GM12878 (cell line): ENCODE results near the gene FAM83D.

ENCODE experiments used
- CBX5 ChIP-seq: sonication (generic); IDR thresholded peaks from 2 replicates; pipeline ENCODE4 v1.6.1; 2016; ENCODE audit warnings: low read depth, moderate library complexity, mild to moderate bottlenecking, inconsistent platforms
- CHD1 ChIP-seq: IDR thresholded peaks from 2 replicates; pipeline ENCODE4 v1.6.1; 2012; ENCODE audit warnings: low read depth, low read length, improper control_type of control experiment
- EZH2 ChIP-seq: IDR thresholded peaks from 2 replicates; pipeline ENCODE4 v1.6.1; 2012; ENCODE audit warnings: low read depth, mild to moderate bottlenecking, control low read depth, inconsistent platforms, low read length, borderline replicate concordance; ENCODE audit not compliant: control insufficient read depth
- NR2C1 ChIP-seq: fragments of 450-650 bp; IDR thresholded peaks from 2 replicates; pipeline ENCODE4 v1.6.1; 2017; ENCODE audit warnings: antibody characterized with exemption, mild to moderate bottlenecking, moderate library complexity
- POLR2A ChIP-seq: IDR thresholded peaks from 2 replicates; pipeline ENCODE4 v1.6.1; 2011; ENCODE audit warnings: low read depth, mild to moderate bottlenecking, low read length
- STAT1 ChIP-seq: fragments of 450-650 bp; conservative IDR thresholded peaks from 2 replicates; pipeline ENCODE4 v1.6.1; 2014; ENCODE audit warnings: antibody characterized with exemption, mild to moderate bottlenecking
- ZSCAN29 ChIP-seq: fragments of 450-650 bp; IDR thresholded peaks from 2 replicates; pipeline ENCODE4 v1.6.1; 2017; ENCODE audit warnings: mild to moderate bottlenecking, moderate library complexity
- ZZZ3 ChIP-seq: IDR thresholded peaks from 2 replicates; pipeline ENCODE4 v1.6.1; 2011; ENCODE audit warnings: low read depth; ENCODE audit not compliant: control insufficient read depth, insufficient read length
- TF ChIP-seq, protein P1 (sequence below), 3 experiments: IDR thresholded peaks in 2 of 3; conservative IDR thresholded peaks in 1 of 3; 2 replicates each; pipeline ENCODE4 v1.5.1; 2011; ENCODE audit warnings: low read depth in 3 of 3, low read length in 3 of 3, mild to moderate bottlenecking in 3 of 3, control low read depth in 2 of 3, moderate library complexity in 2 of 3, inconsistent platforms in 1 of 3, mixed read lengths in 1 of 3; ENCODE audit not compliant: control insufficient read depth in 2 of 3, insufficient read depth in 1 of 3; ENCODE audit errors: extremely low read depth in 1 of 3

DNA sequence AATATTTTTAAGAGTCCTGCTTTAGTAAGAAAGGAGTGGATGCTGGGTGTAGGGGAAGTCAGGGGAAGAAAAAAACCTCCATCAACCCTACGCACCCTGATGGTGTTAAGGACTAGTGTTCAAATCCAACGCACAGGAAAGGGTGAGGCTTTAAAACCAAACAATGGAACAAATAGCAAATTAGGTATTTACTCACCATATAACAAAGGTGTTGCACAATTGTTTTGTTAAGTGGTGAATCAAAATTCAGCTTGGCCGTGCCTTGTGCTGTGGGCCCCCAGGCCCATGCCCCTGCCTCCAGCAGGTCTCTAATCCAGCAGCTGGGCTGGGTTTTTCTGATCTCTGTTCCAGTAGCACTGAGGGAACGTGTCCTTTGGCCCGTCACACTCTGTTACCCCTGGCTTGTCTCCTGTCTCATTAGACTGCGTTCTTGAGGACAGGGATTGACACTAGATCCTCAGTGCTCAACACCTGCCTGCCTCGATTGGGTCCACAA, 11.8 kb downstream of the FAM83D start:
- TF ChIP-seq, protein P1, sequence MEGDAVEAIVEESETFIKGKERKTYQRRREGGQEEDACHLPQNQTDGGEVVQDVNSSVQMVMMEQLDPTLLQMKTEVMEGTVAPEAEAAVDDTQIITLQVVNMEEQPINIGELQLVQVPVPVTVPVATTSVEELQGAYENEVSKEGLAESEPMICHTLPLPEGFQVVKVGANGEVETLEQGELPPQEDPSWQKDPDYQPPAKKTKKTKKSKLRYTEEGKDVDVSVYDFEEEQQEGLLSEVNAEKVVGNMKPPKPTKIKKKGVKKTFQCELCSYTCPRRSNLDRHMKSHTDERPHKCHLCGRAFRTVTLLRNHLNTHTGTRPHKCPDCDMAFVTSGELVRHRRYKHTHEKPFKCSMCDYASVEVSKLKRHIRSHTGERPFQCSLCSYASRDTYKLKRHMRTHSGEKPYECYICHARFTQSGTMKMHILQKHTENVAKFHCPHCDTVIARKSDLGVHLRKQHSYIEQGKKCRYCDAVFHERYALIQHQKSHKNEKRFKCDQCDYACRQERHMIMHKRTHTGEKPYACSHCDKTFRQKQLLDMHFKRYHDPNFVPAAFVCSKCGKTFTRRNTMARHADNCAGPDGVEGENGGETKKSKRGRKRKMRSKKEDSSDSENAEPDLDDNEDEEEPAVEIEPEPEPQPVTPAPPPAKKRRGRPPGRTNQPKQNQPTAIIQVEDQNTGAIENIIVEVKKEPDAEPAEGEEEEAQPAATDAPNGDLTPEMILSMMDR (IDR thresholded peaks at IDR 0.05 in 2 of 3, conservative IDR thresholded peaks at IDR 0.05 in 1 of 3; ENCODE audit: control insufficient read depth in 2 of 3, extremely low read depth in 1 of 3, insufficient read depth in 1 of 3, low read depth in 3 of 3, low read length in 3 of 3), result no peak
- no peak for TF ChIP-seq CBX5
- no peak for TF ChIP-seq POLR2A
- no peak for TF ChIP-seq STAT1
- no peak for TF ChIP-seq CHD1
- no peak for TF ChIP-seq NR2C1
- no peak for TF ChIP-seq ZSCAN29
- TF ChIP-seq EZH2, result no peak
- no peak for TF ChIP-seq ZZZ3
